ENCODE data around the gene KANSL2. TPM values are rescaled to one million over a fixed set of nuclear protein-coding genes. Genes with fewer than 3 reads are reported as not detected.

Gene KANSL2
- polyA plus RNA-seq, 1 donor from 2014 or later: 116 TPM

DNA sequence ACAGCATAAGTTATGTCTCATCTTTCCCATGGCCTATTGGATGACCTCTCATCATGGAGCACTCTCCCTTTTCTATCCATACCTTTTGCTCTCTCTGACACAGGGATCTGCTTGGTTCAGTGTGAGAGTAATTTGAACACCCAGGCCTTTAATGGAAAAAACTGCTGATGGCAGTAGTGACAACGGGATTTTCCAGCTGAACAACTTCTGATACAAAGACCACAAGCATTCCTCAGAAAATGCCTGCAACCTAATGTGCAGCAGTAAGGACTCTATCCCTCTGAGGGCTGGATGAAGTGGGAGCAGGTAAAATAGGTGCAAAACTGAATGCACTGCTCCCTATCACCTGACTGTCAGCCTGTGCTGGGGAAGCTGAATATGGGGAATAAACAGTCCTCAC is 51.0 kb downstream of the KANSL2 start:
- TF ChIP-seq POLR2AphosphoS5 (IDR thresholded peaks at IDR 0.05) (no peak), MXI1 (conservative IDR thresholded peaks at IDR 0.05; ENCODE audit: poor library complexity, severe bottlenecking) (no peak), SMC3 (conservative IDR thresholded peaks at IDR 0.05; ENCODE audit: poor library complexity) (no peak), EP300 (conservative IDR thresholded peaks at IDR 0.05; ENCODE audit: poor library complexity, severe bottlenecking) (no peak), RAD21 (conservative IDR thresholded peaks at IDR 0.05) (no peak), EZH2 (IDR thresholded peaks at IDR 0.05; ENCODE audit: borderline replicate concordance, insufficient read depth, low read length, poor library complexity, severe bottlenecking) (no peak), REST (IDR thresholded peaks at IDR 0.05; ENCODE audit: borderline replicate concordance) (no peak), TAF1 (IDR thresholded peaks at IDR 0.05; ENCODE audit: low read depth) (no peak)
- TF ChIP-seq, protein P1, sequence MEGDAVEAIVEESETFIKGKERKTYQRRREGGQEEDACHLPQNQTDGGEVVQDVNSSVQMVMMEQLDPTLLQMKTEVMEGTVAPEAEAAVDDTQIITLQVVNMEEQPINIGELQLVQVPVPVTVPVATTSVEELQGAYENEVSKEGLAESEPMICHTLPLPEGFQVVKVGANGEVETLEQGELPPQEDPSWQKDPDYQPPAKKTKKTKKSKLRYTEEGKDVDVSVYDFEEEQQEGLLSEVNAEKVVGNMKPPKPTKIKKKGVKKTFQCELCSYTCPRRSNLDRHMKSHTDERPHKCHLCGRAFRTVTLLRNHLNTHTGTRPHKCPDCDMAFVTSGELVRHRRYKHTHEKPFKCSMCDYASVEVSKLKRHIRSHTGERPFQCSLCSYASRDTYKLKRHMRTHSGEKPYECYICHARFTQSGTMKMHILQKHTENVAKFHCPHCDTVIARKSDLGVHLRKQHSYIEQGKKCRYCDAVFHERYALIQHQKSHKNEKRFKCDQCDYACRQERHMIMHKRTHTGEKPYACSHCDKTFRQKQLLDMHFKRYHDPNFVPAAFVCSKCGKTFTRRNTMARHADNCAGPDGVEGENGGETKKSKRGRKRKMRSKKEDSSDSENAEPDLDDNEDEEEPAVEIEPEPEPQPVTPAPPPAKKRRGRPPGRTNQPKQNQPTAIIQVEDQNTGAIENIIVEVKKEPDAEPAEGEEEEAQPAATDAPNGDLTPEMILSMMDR (IDR thresholded peaks at IDR 0.05; ENCODE audit: poor library complexity, severe bottlenecking): no peak
- Histone ChIP-seq H3K27ac (ENCODE audit: low read length) (no peak overlapping the region), H3K36me3 (ENCODE audit: insufficient read depth, low read length) (no peaks in the 10 kb centered on the region), H3K4me2 (ENCODE audit: low read length) (no peak overlapping the region), H3F3A (ENCODE audit: insufficient read depth, low read length, poor library complexity, severe bottlenecking) (no peaks in the 10 kb centered on the region), H2AFZ (ENCODE audit: low read depth, low read length) (no peak overlapping the region), H3K79me2 (replicated peaks; ENCODE audit: insufficient read depth, low read length) (no peaks in the 10 kb centered on the region), H3K9me3 (ENCODE audit: low read length) (no peaks in the 10 kb centered on the region), H3K4me3 (ENCODE audit: low read length) (no peak overlapping the region), H4K20me1 (ENCODE audit: insufficient read depth) (no peaks in the 10 kb centered on the region), H3K9ac (ENCODE audit: low read length) (no peak overlapping the region), H3K27me3 (ENCODE audit: insufficient read depth, low read depth, low read length) (no peaks in the 10 kb centered on the region), H3K9me2 (ENCODE audit: insufficient read depth, low read length) (no peaks in the 10 kb centered on the region)

DNA sequence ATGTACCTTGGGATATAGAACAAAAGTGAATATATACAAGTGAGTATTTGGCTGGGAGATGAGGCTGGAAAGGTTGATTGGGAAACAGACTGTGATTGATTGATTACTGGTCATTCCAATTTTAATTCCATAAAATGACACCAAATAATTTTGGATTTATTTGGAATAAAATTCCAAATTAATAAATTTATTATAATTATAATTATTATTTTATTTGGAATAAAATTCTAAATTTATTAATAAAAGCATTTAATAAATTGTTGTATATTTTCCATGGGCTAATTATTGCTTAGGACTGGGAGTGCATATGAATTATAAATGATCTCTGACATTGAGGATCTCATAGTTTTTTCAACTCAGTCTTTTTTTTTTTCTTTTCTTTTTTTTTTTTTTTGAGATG is 51.7 kb downstream of the KANSL2 start:
- Histone ChIP-seq H3K9ac (ENCODE audit: low read length) (no peak overlapping the region), H3K4me3 (ENCODE audit: low read length) (no peak overlapping the region), H3K27me3 (ENCODE audit: insufficient read depth, low read depth, low read length) (no peaks in the 10 kb centered on the region), H3K79me2 (replicated peaks; ENCODE audit: insufficient read depth, low read length) (no peaks in the 10 kb centered on the region), H2AFZ (ENCODE audit: low read depth, low read length) (no peak overlapping the region), H3K36me3 (ENCODE audit: insufficient read depth, low read length) (no peaks in the 10 kb centered on the region), H3K4me2 (ENCODE audit: low read length) (no peak overlapping the region), H3F3A (ENCODE audit: insufficient read depth, low read length, poor library complexity, severe bottlenecking) (no peaks in the 10 kb centered on the region), H3K9me2 (ENCODE audit: insufficient read depth, low read length) (no peaks in the 10 kb centered on the region), H3K9me3 (ENCODE audit: low read length) (no peaks in the 10 kb centered on the region), H4K20me1 (ENCODE audit: insufficient read depth) (no peaks in the 10 kb centered on the region), H3K27ac (ENCODE audit: low read length) (no peak overlapping the region)
- no peak for TF ChIP-seq SMC3 (conservative IDR thresholded peaks at IDR 0.05; ENCODE audit: poor library complexity)
- TF ChIP-seq EZH2 (IDR thresholded peaks at IDR 0.05; ENCODE audit: borderline replicate concordance, insufficient read depth, low read length, poor library complexity, severe bottlenecking): no peak
- no peak for TF ChIP-seq REST (IDR thresholded peaks at IDR 0.05; ENCODE audit: borderline replicate concordance)
- no peak for TF ChIP-seq MXI1 (conservative IDR thresholded peaks at IDR 0.05; ENCODE audit: poor library complexity, severe bottlenecking)
- TF ChIP-seq, protein P1 (IDR thresholded peaks at IDR 0.05; ENCODE audit: poor library complexity, severe bottlenecking): no peak
- no peak for TF ChIP-seq EP300 (conservative IDR thresholded peaks at IDR 0.05; ENCODE audit: poor library complexity, severe bottlenecking)
- TF ChIP-seq POLR2AphosphoS5 (IDR thresholded peaks at IDR 0.05): no peak
- TF ChIP-seq RAD21 (conservative IDR thresholded peaks at IDR 0.05): no peak
- no peak for TF ChIP-seq TAF1 (IDR thresholded peaks at IDR 0.05; ENCODE audit: low read depth)
